NCI-H187 (cell line): ENCODE data around the gene ICAM2.
A peak's percentile ranks its signal among the peaks of the same experiment; 100 is the strongest.
"Not testable (repeated sequence)": the region's sequence is repeated elsewhere in the genome, so short reads cannot be mapped to it uniquely, and the experiment has no call there.

Experiments used
- DNase-seq, 2 experiments: peaks; one replicate each; lab custom pipeline; 2025; lab: John Stamatoyannopoulos, UW

ICAM2 gene

DNA sequence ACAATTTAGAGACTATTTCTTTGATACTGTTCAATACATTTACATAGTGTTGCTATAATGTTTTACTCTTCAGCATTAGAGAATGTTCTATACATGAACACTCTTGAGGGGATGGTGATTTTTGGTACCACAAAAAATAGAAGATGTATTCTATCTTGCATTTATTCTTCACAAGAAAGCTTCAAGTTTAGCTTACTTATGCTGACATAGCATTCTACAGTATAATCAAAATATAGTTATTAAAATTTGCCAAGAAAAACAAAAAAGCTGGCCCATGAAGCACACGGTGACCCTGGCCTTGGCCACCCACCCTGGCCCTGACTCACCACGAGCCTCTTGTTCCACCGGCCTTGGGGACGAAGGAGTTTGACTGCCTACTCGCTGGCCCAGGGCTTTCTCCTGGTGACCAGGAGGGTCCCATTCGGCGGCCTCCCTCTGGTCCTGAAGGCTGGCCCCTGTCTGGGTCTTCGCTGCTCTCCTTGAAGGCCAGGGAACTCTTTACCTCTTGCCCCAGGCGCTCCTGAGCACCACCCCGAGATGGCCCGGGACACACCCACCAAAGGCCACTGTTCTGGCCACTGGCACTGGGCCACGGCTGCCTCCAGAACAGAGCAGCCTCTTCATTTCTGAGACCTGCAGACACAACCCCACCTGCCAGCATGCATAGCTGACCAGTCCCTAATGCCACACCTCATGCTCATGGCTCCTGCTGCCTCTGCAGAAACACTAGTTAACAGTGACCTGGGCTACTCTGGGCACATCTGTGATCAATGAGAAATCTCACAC is 22.5 kb upstream of the ICAM2 start:
- no peak for DNase-seq

GRCh38 chr17:64041912-64042311 is 21.5 kb upstream of the ICAM2 start:
- no peak for DNase-seq

DNA sequence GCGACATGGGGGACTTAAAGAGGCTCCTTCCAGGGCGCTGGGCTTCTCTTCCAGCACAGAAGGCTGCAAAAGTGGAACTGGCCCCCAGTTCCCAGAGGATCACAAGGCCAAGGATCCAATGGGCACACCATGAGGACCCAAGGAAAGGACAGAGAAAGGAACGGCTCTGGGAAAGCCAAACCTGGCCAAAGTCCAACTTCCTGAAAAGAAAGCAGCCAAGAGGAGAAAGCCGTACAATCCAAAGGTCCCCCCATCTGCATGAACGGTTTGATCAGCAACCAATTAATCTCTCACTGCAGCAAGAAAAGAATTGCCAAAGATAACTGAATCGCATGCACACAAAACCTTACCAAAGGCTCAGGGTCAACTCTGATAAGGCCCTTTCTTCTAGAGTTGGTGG is 19.8 kb upstream of the ICAM2 start:
- DNase-seq: no peak

DNA sequence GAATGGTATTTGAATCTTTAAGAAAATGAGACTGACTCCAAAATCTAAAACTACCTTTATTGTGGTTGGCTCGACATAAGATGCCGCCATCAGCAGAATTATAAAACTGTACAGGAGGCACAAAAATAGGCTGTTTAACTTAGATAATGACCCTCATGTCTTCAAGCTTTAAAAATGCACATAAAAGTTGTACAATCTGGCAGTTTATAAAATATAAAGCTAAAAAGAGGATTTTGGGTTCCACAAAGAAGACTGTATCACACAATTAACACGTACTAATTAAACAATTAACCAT is 18.6 kb upstream of the ICAM2 start:
- no peak for DNase-seq

DNA sequence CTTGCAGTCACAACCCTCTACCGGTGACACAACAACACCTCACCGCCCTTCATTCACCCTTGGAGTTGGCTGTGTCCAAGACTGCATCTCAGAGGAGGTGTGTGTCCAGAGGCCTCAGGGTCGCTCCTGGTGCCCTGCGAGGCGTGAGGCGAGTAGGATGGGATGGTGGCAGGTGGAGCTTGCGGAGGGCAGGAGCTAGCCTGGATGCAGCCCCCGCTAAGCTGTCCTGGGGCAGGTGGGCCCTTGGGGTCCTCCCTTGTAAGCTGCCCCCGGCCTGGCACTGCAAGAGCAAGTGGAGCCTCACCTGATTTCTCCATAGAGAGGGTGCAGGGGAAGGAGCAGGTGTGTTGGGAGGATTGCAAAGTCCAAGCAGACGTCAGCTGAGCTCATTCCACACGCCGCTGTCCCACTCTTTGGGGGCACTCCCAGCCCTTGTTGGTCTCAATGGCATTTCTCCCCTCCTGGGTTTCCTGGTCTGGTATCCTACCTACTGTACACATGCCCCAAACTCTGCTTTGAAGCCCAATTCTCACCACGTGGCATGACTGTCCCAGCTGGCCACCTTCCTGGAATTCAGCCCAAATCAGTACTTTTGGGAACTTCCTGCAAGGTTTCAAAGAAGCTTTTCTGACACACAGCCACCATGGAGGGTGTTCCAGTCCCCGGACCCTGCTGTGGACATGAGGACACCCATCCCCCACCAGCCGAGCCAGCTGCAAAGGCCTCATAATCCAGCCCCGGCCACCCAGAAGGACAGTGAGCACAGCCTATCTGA is 18.1 kb upstream of the ICAM2 start:
- no peak for DNase-seq

DNA sequence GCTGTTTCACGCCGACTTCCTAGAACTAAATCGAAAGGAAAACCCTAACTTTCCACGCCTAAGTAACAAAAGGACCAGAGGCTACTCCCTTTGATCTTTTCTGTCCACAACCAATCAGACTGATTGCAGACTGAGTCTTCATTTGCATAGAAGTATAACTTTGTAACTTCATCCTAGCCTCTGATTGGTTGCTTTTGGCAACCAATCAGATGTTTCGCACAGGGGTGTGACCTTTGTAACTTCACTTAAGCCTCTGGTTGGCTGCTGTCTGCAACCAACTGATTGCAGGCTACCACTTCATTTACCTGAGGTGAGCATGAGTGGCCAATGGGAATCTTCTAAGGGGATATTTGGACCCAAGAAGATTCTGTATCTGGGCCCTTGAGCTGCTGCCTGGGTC is 17.4 kb upstream of the ICAM2 start:
- DNase-seq: no peak

DNA sequence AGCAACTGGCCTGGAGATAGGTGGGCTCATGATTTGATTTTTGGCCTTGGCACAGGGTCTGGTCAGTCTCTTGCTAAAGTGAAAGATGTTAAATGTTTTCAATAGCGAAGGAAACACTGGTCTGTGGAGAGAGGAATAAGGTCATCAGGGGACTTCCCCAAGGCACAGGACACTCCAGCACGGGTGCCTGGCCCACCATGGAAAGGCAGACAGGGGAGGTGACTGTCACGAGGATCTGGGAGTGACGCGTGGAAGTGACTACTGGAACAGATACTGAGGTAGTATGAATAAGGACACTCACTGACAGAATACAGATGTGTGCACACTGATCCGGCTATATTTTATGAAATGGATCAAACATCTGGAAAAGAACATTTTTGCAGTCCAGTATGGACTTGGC is 16.7 kb upstream of the ICAM2 start:
- DNase-seq: no peak

DNA sequence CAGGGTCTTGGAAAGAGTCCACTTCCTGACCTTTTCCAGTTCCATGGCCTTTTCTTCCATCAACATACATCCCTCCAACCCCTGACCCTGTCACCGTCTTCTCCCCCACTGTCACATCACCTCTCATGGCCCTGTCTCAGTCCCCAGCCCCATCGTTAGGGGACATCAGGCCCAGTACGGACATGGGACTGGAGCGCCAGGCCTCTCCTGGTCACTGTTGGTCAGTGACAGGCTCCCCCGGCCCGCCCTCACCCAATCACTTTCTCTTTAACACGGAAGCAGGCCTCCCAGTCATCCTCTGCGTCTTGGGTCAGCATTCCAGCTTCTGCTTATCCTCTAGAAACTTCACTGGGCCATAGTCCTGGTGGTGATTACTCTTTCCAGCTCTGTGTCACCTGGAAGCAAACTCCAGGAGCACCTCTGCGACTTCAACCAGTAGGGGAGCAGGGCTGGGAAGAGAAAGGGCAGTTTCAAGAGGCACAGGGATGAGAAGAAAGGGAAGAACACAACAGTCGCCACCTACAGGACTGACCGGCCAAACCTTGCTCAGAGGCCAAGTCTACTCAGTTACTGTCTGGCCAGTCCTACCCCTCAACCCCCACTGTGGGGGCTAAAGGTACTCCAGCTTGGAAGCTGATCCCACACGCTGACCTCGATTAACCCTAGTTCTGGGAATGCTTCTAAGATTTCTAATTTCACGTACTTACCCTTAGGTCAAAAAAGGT is 15.9 kb upstream of the ICAM2 start:
- DNase-seq: no peak

DNA sequence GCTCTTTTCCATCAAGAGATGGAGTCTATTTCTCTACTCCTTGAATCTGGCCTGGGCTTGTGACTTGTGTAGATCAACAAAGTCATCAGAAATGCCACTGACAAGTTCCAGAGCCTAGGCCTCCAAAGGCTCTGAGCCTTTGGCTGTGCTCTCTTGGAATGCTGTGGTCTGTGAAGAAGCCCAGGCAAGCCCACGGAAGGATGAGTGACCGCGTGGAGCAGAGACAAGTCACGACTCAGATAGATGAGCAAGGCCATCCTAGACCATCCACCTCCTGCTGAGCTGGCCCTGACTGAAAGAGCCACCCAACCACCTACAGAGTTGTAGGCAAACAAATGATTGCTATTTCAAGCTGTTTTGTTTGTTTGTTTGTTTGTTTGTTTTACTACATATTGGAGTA is 11.6 kb upstream of the ICAM2 start:
- no peak for DNase-seq

GRCh38 chr17:64028874-64029464 is 8.5 kb upstream of the ICAM2 start:
- peak in 1 of 2 experiments; percentile 7 for DNase-seq

- peak in 1 of 2 experiments; percentile 63 for DNase-seq
These were observed 5.4 kb upstream of the ICAM2 start for GRCh38 chr17:64025732-64026294.

- DNase-seq: no peak
These were observed 4.6 kb upstream of the ICAM2 start for GRCh38 chr17:64024781-64025731.

GRCh38 chr17:64024215-64024654 is 3.8 kb upstream of the ICAM2 start:
- DNase-seq: no peak

DNA sequence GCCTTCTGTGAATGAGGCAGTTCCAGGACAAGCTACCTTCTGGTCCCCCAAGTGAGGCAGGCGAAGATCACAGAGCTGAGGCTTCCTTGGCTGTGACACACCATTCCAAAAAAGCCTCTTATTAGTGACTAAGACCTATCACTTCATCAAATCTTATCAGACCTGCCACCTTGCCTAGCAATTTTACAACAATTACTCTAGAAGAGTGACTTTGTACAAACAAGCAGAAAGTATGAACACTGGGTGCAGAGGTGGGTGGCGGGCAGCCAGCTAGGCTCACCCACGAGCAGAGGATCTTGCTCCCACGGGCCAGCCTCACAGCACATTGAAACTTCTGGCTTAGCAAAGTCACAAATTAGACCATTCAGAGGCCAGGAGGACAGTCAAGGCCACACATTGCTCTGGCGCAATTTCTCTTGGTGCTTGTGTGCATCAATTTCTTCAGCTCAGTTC is 2.2 kb upstream of the ICAM2 start:
- no peak for DNase-seq

DNA sequence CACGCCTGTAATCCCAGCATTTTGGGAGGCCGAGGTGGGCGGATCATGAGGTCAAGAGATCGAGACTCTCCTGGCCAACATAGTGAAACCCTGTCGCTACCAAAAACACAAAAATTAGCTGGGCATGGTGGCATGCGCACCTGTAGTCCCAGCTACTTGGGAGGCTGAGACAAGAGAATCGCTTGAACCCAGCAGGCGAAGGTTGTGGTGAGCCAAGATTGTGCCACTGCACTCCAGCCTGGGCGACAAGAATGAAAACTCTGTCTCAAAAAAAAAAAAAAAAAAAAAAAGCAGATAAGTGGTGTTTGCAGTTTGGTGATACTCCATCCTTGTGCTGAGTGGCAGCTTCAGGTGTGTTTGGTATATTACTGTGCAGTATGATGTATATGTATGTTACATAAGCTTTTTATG is 877 bp downstream of the ICAM2 start:
- not testable (repeated sequence) for DNase-seq

- no peak for DNase-seq
These were observed 3.0 kb downstream of the ICAM2 start for GRCh38 chr17:64017381-64017980.

DNA sequence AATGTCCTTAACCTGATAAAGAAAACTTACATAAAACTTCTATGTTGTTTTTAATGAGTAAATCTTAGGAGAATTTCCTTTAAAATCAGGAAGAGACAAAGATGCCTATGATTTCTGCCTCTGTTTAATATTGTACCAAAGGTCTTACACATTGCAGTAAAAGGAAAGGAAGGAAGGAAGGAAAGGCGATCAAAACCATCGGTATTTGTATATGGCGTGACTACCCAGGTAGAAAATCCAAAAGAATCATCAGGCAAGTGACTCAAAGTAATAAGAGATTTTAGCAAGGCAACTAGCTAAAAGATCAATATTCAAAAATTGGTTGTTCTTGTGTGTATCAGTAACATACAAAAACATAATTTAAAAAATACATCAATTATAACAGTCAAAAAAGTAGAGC is 3.5 kb downstream of the ICAM2 start:
- DNase-seq: no peak

- no peak for DNase-seq
These were observed 4.1 kb downstream of the ICAM2 start for GRCh38 chr17:64016231-64016784.

- DNase-seq: no peak
These were observed 5.0 kb downstream of the ICAM2 start for GRCh38 chr17:64015447-64015846.
